ENCODE results near the gene SH3BP4. TPM values are rescaled to one million over a fixed set of nuclear protein-coding genes. Genes with fewer than 3 reads are reported as not detected.

Gene SH3BP4, protein sequence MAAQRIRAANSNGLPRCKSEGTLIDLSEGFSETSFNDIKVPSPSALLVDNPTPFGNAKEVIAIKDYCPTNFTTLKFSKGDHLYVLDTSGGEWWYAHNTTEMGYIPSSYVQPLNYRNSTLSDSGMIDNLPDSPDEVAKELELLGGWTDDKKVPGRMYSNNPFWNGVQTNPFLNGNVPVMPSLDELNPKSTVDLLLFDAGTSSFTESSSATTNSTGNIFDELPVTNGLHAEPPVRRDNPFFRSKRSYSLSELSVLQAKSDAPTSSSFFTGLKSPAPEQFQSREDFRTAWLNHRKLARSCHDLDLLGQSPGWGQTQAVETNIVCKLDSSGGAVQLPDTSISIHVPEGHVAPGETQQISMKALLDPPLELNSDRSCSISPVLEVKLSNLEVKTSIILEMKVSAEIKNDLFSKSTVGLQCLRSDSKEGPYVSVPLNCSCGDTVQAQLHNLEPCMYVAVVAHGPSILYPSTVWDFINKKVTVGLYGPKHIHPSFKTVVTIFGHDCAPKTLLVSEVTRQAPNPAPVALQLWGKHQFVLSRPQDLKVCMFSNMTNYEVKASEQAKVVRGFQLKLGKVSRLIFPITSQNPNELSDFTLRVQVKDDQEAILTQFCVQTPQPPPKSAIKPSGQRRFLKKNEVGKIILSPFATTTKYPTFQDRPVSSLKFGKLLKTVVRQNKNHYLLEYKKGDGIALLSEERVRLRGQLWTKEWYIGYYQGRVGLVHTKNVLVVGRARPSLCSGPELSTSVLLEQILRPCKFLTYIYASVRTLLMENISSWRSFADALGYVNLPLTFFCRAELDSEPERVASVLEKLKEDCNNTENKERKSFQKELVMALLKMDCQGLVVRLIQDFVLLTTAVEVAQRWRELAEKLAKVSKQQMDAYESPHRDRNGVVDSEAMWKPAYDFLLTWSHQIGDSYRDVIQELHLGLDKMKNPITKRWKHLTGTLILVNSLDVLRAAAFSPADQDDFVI
- total RNA-seq, result 1 to 10 TPM; 1.5 to 1.6 TPM

DNA sequence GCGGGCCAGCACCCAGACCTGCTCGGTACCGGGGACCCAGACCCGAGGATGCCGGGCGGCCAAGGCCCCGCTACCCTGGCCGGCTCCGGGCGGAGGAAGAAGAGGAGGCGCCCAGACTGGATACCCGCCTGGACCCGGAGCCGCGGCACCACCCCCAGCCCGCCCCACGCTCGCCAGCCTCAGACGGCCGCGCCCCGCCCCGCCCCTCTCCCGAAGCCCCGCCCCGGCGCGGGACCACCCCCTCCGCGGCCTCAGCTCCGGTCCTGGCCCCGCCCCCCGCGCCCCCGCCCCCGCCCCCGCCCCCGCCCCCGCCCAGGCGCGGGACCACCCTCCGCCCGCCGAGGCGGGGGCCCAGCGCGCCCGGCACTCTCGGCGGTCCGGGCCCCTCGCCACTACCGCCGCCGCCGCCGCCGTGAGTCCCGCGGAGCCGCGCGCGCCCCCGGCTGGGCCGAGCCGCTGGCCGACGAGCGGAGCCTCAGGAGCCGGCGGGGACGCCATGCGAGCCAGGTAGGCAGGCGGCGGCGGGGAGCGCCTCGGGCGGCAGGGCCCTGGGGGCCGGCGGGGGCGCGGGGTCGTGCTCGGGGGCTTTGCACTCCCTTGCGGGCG lies at the start of gene SH3BP4:
SH3BP4 (plus strand) TSS at position 354 of the 606 bp plus-strand sequence. CDS start 82,986 bp downstream, outside the sequence.
- DNase-seq, result peak; percentile 63 to 66
- H3K27ac Mint-ChIP-seq, result no peak within 1 kb of the TSS
- H3K4me1 Mint-ChIP-seq (ENCODE audit: low read depth), result no peaks in the 10 kb centered on the region
- H3K27me3 Mint-ChIP-seq (ENCODE audit: low read depth), result peaks cover 80% of the 10 kb centered on the region
- H3K36me3 Mint-ChIP-seq (ENCODE audit: insufficient read depth in 2 of 2), result no peaks in the 10 kb centered on the region
- H3K9me3 Mint-ChIP-seq, result no peaks in the 10 kb centered on the region
- peak within 1 kb of the TSS; percentile 80 to 81 for H3K4me3 Mint-ChIP-seq
- peak; percentile 81 to 85 for ATAC-seq (replicated peaks in 1 of 2)

DNA sequence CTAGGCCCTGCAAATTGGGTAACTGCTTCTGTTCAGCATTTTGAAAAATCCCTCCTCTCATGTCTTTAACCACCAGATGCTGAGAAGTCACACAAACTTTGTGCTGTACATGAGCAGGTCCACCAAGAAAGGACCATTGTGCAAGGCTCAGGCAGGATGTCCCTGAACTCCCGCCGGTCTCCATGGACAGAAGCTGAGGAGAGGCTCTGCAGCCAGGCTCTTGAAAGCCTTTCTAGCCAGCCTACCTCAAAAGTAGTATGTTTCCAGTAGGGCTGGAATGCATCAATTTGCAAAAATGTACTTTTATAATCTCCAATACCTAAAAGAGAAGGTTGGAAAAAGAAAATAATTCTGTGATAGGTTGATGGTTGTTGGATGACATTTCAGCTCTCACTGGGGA lies 47.0 kb upstream of the SH3BP4 start:
- H3K4me3 Mint-ChIP-seq, result no peak overlapping the region
- H3K27me3 Mint-ChIP-seq (ENCODE audit: low read depth), result no peaks in the 10 kb centered on the region
- no peaks in the 10 kb centered on the region for H3K4me1 Mint-ChIP-seq (ENCODE audit: low read depth)
- no peak for DNase-seq
- no peak for ATAC-seq (replicated peaks in 1 of 2)
- H3K9me3 Mint-ChIP-seq, result no peaks in the 10 kb centered on the region
- H3K27ac Mint-ChIP-seq, result no peak overlapping the region
- no peaks in the 10 kb centered on the region for H3K36me3 Mint-ChIP-seq (ENCODE audit: insufficient read depth in 2 of 2)

DNA sequence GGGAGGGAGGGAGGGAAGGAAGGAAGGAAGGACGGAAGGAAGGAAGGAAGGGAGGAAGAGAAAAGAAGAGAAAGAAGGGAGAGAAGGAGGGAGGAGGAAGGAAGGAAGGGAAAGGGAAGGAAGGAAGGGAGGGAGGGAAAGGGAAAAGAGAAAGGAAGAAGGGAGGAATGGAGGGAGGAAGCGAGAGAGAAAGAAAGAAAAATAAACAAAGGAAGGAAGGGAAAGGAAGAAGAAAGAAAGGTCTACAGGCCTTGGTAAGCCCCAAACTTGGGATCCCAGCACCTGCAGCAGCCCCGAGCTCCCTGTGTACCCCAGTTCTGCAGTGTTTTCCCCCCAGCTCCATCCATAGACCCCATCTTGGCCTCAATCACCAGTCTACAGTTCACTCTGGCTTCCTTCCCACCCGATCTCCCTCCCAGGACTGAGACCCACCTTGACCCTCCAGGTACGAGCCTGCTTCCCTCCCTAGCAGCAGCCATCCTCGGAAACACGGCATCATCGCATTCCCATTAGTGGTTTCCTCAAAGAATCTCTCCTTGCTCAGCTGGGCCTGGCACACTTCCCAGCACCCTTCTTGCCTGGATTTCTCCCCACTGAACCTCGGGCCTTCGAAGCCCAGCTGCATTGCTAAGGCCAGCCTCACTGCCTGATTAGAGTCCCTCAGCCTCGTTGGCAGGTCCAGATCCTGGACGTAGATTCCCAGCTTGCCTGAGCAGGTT lies 46.1 kb upstream of the SH3BP4 start:
- H3K4me1 Mint-ChIP-seq (ENCODE audit: low read depth), result no peaks in the 10 kb centered on the region
- H3K36me3 Mint-ChIP-seq (ENCODE audit: insufficient read depth in 2 of 2), result no peaks in the 10 kb centered on the region
- DNase-seq (no peak), ATAC-seq (replicated peaks in 1 of 2) (no peak)
- H3K4me3 Mint-ChIP-seq, result no peak overlapping the region
- no peaks in the 10 kb centered on the region for H3K27me3 Mint-ChIP-seq (ENCODE audit: low read depth)
- no peaks in the 10 kb centered on the region for H3K9me3 Mint-ChIP-seq
- no peak overlapping the region for H3K27ac Mint-ChIP-seq

DNA sequence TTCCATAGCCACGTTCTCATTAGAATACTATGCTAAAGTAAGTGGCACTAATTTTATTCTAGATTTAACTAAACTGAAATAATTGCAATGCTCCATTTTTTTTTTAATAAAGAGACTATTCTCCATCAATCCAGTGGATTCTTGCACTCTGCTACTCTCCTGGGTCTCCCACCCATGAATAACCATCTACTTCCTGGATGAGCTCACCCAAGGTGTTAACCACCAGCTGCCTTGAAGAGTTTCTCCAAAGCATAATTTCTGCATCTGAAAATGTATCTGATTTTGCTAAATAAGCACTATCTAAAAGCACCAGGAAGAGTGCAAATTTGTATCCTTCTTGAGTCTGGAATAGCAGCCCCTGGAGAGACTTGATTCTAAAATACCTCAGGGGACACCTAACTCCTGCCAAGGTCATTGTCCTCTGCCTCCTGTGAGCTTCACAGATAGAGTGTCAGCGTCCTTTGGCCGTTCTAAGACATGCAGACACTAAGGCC lies 41.6 kb upstream of the SH3BP4 start:
- no peak overlapping the region for H3K4me3 Mint-ChIP-seq
- H3K27me3 Mint-ChIP-seq (ENCODE audit: low read depth), result peaks cover 6% of the 10 kb centered on the region
- H3K9me3 Mint-ChIP-seq, result no peaks in the 10 kb centered on the region
- ATAC-seq (replicated peaks in 1 of 2) (peak in 1 of 2 donors; percentile 44), DNase-seq (no peak)
- H3K27ac Mint-ChIP-seq, result no peak overlapping the region
- H3K36me3 Mint-ChIP-seq (ENCODE audit: insufficient read depth in 2 of 2), result no peaks in the 10 kb centered on the region
- no peaks in the 10 kb centered on the region for H3K4me1 Mint-ChIP-seq (ENCODE audit: low read depth)

DNA sequence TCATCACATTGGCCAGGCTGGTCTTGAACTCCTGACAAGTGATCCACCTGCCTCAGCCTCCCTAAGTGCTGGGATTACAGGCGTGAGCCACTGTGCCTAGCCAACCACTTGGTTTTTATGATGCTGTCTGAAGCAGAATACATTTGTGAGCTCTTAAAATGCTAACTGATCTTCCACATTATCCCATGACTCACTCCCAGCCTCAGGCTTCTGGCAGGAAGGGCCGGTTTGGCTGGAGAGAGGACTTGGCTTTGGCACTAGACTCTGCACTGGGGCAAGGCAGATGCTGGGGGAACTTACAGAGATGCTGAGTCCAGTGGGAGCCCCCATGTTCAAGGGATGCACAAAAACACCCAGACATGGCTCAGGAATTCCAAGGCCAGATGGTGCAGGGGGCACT lies 40.5 kb upstream of the SH3BP4 start:
- no peaks in the 10 kb centered on the region for H3K4me1 Mint-ChIP-seq (ENCODE audit: low read depth)
- no peak overlapping the region for H3K4me3 Mint-ChIP-seq
- H3K27me3 Mint-ChIP-seq (ENCODE audit: low read depth), result peaks cover 6% of the 10 kb centered on the region
- DNase-seq, result no peak
- no peaks in the 10 kb centered on the region for H3K36me3 Mint-ChIP-seq (ENCODE audit: insufficient read depth in 2 of 2)
- no peak overlapping the region for H3K27ac Mint-ChIP-seq
- ATAC-seq (replicated peaks in 1 of 2), result no peak
- no peaks in the 10 kb centered on the region for H3K9me3 Mint-ChIP-seq

DNA sequence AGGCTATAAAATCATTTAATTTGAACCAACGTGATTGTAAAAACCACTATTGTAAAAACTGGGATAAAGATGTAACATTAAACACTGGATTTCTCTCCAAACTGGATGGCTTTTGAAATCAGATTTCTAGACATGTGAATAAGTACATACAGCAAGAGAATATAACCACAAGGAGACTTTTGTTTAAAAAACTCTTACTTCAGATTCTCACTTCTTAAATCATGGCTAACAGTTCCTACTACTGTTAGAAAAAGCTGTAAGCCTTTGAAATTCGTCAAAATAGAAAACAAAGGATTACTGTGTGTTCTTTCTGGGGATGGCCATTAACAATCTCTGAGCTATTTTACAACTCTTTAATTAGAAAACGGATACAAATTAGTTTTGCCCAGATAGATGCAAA lies 39.4 kb upstream of the SH3BP4 start:
- H3K27me3 Mint-ChIP-seq (ENCODE audit: low read depth), result peaks cover 6% of the 10 kb centered on the region
- no peaks in the 10 kb centered on the region for H3K36me3 Mint-ChIP-seq (ENCODE audit: insufficient read depth in 2 of 2)
- H3K4me1 Mint-ChIP-seq (ENCODE audit: low read depth), result no peaks in the 10 kb centered on the region
- ATAC-seq (replicated peaks in 1 of 2) (no peak), DNase-seq (no peak)
- H3K4me3 Mint-ChIP-seq, result no peak overlapping the region
- no peak overlapping the region for H3K27ac Mint-ChIP-seq
- H3K9me3 Mint-ChIP-seq, result no peaks in the 10 kb centered on the region

DNA sequence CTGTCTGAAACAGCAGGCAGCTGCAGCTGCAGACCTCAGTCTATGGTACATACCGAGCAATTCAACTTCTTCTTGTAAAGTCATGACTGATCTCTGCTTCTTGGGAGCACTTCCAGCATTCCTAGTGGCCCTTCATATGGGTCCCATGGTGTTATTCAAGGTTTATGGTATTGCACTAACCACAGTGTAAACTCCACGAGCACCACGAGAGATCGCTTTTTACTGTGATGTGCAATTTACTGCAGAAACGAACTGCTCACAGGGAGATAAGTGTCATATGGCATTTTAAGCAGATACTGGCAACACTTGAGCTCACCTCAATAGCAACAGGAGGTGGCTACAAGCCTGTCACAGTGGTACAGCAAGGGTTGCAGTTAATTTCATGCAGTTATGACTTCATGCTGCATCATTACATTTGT lies 38.6 kb upstream of the SH3BP4 start:
- no peaks in the 10 kb centered on the region for H3K4me1 Mint-ChIP-seq (ENCODE audit: low read depth)
- no peak overlapping the region for H3K27ac Mint-ChIP-seq
- no peak overlapping the region for H3K4me3 Mint-ChIP-seq
- peaks cover 6% of the 10 kb centered on the region for H3K27me3 Mint-ChIP-seq (ENCODE audit: low read depth)
- DNase-seq (no peak), ATAC-seq (replicated peaks in 1 of 2) (no peak)
- H3K9me3 Mint-ChIP-seq, result no peaks in the 10 kb centered on the region
- H3K36me3 Mint-ChIP-seq (ENCODE audit: insufficient read depth in 2 of 2), result no peaks in the 10 kb centered on the region

DNA sequence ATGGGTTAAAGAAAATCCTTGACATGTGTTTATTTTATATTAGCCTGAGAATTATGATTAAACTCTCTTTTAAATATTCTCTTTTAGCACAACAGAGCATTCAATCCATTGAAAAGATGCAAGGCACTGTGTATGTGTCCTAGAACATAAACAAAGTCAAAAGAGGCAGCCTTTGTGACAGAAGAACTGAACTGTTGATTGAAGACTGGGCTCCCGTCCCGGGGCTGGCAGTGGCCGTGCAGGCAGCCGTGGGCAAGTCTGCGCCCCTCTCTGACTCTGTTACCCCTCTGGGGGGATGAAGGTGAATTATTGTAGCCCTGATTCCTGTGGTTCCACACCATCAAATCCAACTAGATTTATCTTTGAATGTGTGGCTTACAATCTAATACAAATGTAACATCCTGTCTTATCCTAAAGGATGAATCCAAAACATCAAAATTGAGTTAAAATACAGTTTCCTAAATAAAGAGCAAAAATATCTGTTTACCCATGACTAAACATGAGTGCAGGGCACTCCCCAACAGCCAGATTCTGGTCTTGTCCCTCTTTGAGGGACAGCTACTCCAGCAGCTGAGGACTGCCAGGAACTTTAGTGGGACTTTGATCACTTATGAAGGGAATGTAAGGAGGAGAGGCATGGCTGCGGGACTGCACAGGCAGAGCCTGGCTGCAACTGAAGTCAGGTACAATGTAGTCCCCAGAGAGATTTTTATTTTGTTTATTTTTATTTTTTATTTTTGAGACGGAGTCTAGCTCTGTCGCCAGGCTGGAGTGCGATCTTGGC lies 37.3 kb upstream of the SH3BP4 start:
- no peak for DNase-seq
- H3K27ac Mint-ChIP-seq, result no peak overlapping the region
- H3K36me3 Mint-ChIP-seq (ENCODE audit: insufficient read depth in 2 of 2), result no peaks in the 10 kb centered on the region
- no peak overlapping the region for H3K4me3 Mint-ChIP-seq
- no peaks in the 10 kb centered on the region for H3K4me1 Mint-ChIP-seq (ENCODE audit: low read depth)
- no peak for ATAC-seq (replicated peaks in 1 of 2)
- H3K9me3 Mint-ChIP-seq, result no peaks in the 10 kb centered on the region
- H3K27me3 Mint-ChIP-seq (ENCODE audit: low read depth), result peaks cover 6% of the 10 kb centered on the region

DNA sequence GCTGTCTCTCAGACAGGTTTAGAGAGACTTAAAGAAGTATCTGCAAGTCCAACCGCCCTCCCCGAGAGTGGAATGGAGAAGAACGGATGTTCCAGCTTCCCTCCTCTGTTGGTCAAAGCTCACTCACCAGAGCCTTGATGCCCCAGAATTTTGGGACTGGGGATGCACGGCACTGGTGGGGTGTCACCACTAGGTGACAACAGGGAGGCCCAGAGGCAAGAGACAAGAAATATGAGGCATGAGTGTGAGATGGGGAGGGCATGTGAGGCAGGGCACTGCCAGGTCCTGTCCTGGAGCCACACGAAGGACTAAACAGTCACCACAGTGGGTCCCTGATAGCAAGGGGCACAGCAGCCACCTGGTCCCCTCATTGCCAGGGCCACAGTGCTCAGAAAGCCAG lies 35.1 kb upstream of the SH3BP4 start:
- no peak for ATAC-seq (replicated peaks in 1 of 2)
- Mint-ChIP-seq H3K27ac (no peak overlapping the region), H3K9me3 (no peaks in the 10 kb centered on the region), H3K4me1 (ENCODE audit: low read depth) (no peaks in the 10 kb centered on the region), H3K27me3 (ENCODE audit: low read depth) (peaks cover 6% of the 10 kb centered on the region), H3K4me3 (no peak overlapping the region), H3K36me3 (ENCODE audit: insufficient read depth in 2 of 2) (no peaks in the 10 kb centered on the region)
- DNase-seq, result no peak

DNA sequence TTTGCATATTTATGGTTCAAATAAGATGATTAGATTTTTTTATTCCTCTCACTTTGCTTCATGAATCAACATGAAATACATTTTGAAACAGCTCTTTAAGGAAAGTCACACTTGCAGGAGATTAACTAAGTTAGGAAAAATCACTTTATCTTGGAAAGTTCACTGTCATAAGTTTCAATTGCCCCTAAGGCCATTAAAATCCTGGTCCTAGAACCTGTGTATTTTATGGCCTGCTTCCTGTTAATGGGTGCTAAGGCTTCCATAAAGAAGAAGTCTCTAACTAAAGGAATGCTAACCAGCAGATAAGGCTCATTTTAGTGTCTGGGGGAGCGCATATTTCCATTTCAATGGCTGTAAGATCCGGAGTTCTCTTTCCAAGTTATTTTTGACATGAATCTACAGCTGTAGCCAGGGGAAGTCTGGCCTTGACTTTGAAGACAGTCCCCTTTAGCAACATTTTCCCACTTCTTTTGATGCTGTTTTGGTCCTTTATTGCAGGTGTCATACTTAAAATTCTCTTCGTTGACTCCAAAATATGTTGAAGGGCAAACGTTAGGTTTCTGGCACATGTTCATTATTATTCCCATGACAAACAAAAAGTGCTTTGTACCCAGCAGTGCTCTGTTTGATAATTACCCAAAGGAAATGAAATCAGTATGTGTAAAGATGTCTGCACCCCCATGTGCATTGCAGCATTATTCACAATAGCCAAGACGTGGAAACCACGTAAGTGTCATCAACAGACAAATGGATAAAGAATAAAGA lies 34.4 kb upstream of the SH3BP4 start:
- no peaks in the 10 kb centered on the region for H3K4me1 Mint-ChIP-seq (ENCODE audit: low read depth)
- no peak for DNase-seq
- ATAC-seq (replicated peaks in 1 of 2), result no peak
- H3K9me3 Mint-ChIP-seq, result no peaks in the 10 kb centered on the region
- no peaks in the 10 kb centered on the region for H3K36me3 Mint-ChIP-seq (ENCODE audit: insufficient read depth in 2 of 2)
- H3K27me3 Mint-ChIP-seq (ENCODE audit: low read depth), result peaks cover 6% of the 10 kb centered on the region
- H3K27ac Mint-ChIP-seq, result no peak overlapping the region
- H3K4me3 Mint-ChIP-seq, result no peak overlapping the region

DNA sequence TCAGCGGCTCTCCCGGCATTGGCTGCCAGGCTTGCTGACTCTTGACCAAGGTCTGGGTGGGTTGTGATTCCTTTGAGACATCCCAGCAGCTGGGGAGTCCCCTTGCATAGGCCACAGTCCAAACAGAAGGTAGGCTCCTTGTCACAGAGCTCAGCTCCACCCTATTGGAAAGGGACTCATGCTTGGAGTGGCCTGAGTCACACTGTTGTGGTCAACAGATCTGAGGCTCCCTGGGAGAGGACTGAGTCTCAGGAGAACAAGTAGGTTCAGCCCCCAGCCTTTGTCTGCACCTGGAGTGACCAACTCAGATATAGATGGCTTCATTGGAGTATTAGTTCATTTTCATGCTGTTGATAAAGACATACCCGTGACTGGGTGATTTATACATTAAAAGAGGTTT lies 32.1 kb upstream of the SH3BP4 start:
- H3K27ac Mint-ChIP-seq, result no peak overlapping the region
- ATAC-seq (replicated peaks in 1 of 2) (no peak), DNase-seq (no peak)
- no peaks in the 10 kb centered on the region for H3K36me3 Mint-ChIP-seq (ENCODE audit: insufficient read depth in 2 of 2)
- peaks cover 0 to 2% of the 10 kb centered on the region in 2 donors for H3K9me3 Mint-ChIP-seq
- H3K4me1 Mint-ChIP-seq (ENCODE audit: low read depth), result no peaks in the 10 kb centered on the region
- H3K4me3 Mint-ChIP-seq, result no peak overlapping the region
- H3K27me3 Mint-ChIP-seq (ENCODE audit: low read depth), result peaks cover 7% of the 10 kb centered on the region
